GM12891 (cell line): Measurements from ENCODE around the gene DIP2C.

Experiments
- POLR2AphosphoS5 ChIP-seq: IDR thresholded peaks from 2 replicates; pipeline ENCODE4 v1.6.1; 2011; ENCODE audit warnings: low read depth, low read length, control low read depth
- SPI1 ChIP-seq: IDR thresholded peaks from 2 replicates; pipeline ENCODE4 v1.6.1; 2011; ENCODE audit warnings: low read depth, low read length, control low read depth

DNA sequence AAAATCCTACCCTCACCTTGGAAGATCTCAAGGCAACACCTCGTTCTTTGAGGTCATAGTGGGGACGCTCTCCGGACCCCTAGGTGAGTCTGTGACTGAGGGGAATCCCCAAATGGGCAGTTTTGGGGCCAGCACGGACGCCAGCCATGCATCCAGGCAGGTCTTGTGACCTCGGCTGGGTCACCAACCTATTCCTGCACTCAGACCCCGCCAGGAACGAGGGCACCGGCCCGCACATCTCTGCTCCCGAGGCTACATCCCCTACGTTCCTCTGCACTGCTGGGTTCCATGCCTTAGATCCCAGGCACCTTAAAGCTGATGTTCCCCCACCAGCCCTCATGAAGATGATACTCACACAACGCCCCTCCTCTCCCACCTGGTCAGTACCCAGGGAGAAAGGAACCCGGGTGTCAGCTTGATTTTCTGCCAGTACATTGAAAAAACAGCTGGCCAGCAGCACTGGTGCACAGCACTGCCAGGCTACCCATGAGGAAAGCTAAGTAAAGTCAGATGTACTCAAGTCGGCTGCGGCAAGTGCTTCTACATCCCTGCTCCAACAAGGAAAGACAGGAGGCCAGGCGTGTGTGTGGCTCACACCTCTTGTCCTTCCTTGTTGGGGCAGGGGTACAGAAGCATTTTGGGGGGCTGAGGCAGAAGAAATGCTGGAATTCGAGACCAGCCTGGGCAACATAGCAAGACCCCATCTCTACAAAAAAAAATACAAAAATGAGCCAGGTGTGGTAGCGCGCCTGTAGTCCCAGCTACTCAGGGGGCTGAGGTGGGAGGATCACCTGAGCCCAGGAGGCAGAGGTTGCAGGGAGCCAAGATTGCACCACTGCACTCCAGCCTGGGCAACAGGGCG is 48.1 kb downstream of the DIP2C start:
- no peak for TF ChIP-seq POLR2AphosphoS5
- TF ChIP-seq SPI1: no peak
